SK-N-SH (cell line): ENCODE data around the gene PLP2. TPM values are rescaled to one million over a fixed set of nuclear protein-coding genes. Genes with fewer than 3 reads are reported as not detected.

Experiments
- CTCF ChIA-PET: fragments of 300-600, 350-600 bp; formaldehyde crosslinking; extraction: SDS; loops from one replicate; lab custom pipeline; 2021; lab: Yijun Ruan, JAX
- POLR2A ChIA-PET: fragments of 350-600 bp; sonication (Branson Sonifier 250); formaldehyde crosslinking; extraction: SDS; loops from one replicate; lab custom pipeline; 2020; ENCODE audit warnings: antibody characterized with exemption, inconsistent platforms; lab: Yijun Ruan, JAX
- DNase-seq: peaks from one replicate; pipeline ENCODE4 v3.0.0; 2012
- H2AFZ ChIP-seq: fragments of 200-600 bp; sonication (generic); 2 replicates; pipeline ENCODE4 v1.8.1; 2016; ENCODE audit warnings: antibody characterized with exemption, mild to moderate bottlenecking, low read depth
- H3F3A ChIP-seq: fragments of 200-600 bp; sonication (generic); replicated peaks from 2 replicates; pipeline ENCODE3; 2016; ENCODE audit warnings: antibody characterized with exemption, mild to moderate bottlenecking; ENCODE audit not compliant: insufficient read depth
- H3K27ac ChIP-seq, 2 experiments: fragments of 200-500 bp in 1 of 2; fragments of 200-600 bp in 1 of 2; sonication (Bioruptor generic) in 1 of 2; sonication (generic), shearing (Covaris generic) in 1 of 2; 2 replicates each; pipeline versions ENCODE4 v1.5.1 to v1.6.1; 2014 to 2016; ENCODE audit warnings: low read depth in 2 of 2, inconsistent platforms in 1 of 2, low read length in 1 of 2, mild to moderate bottlenecking in 1 of 2, mixed read lengths in 1 of 2
- H3K27me3 ChIP-seq: fragments of 200-600 bp; sonication (generic), shearing (Covaris generic); 2 replicates; pipeline ENCODE4 v1.6.1; 2016; ENCODE audit warnings: mixed run types; ENCODE audit not compliant: insufficient read depth
- H3K36me3 ChIP-seq, 2 experiments: fragments of 200-500 bp in 1 of 2; fragments of 200-600 bp in 1 of 2; sonication (Bioruptor generic) in 1 of 2; sonication (generic) in 1 of 2; replicated peaks in 1 of 2; 2 replicates each; pipeline versions ENCODE3 to v1.5.1; 2014 to 2016; ENCODE audit warnings: low read length in 1 of 2, mild to moderate bottlenecking in 1 of 2; ENCODE audit not compliant: insufficient read depth in 2 of 2, control insufficient read depth in 1 of 2
- H3K4me1 ChIP-seq, 2 experiments: fragments of 200-500 bp in 1 of 2; fragments of 200-600 bp in 1 of 2; sonication (Bioruptor generic) in 1 of 2; sonication (generic), shearing (Covaris generic) in 1 of 2; 2 replicates each; pipeline versions ENCODE4 v1.5.1 to v1.6.1; 2014 to 2016; ENCODE audit warnings: low read depth in 1 of 2, low read length in 1 of 2, mixed run types in 1 of 2; ENCODE audit not compliant: insufficient read depth in 2 of 2, control insufficient read depth in 1 of 2
- H3K4me2 ChIP-seq: fragments of 200-600 bp; sonication (generic), shearing (Covaris generic); 2 replicates; pipeline ENCODE4 v1.6.1; 2017; ENCODE audit warnings: mixed run types
- H3K4me3 ChIP-seq, 2 experiments: fragments of 200-500 bp in 1 of 2; fragments of 200-600 bp in 1 of 2; sonication (Bioruptor generic) in 1 of 2; sonication (generic), shearing (Covaris generic) in 1 of 2; 2 replicates each; pipeline versions ENCODE4 v1.5.1 to v1.8.1; 2014 to 2016; ENCODE audit warnings: low read depth in 2 of 2, inconsistent platforms in 1 of 2, low read length in 1 of 2, mild to moderate bottlenecking in 1 of 2, mixed read lengths in 1 of 2, moderate library complexity in 1 of 2
- H3K79me2 ChIP-seq: fragments of 200-600 bp; sonication (generic); 2 replicates; pipeline ENCODE4 v1.8.1; 2017; ENCODE audit warnings: mild to moderate bottlenecking; ENCODE audit not compliant: insufficient read depth
- H3K9ac ChIP-seq: fragments of 200-600 bp; sonication (generic); 2 replicates; pipeline ENCODE4 v1.6.1; 2017; ENCODE audit warnings: mixed run types
- H3K9me2 ChIP-seq: fragments of 200-600 bp; sonication (generic); 2 replicates; pipeline ENCODE4 v1.6.1; 2017; ENCODE audit warnings: mixed run types
- H3K9me3 ChIP-seq: fragments of 200-600 bp; sonication (generic); 2 replicates; pipeline ENCODE4 v1.6.1; 2017; ENCODE audit warnings: mixed run types, mild to moderate bottlenecking, moderate library complexity
- H4K20me1 ChIP-seq: fragments of 200-600 bp; sonication (generic); 2 replicates; pipeline ENCODE4 v1.6.1; 2017; ENCODE audit warnings: mild to moderate bottlenecking, mixed run types; ENCODE audit not compliant: insufficient read depth
- EP300 ChIP-seq, 2 experiments: IDR thresholded peaks; 2 replicates each; pipeline versions ENCODE4 v1.4.0 to v1.6.1; 2012; ENCODE audit warnings: borderline replicate concordance in 1 of 2, low read depth in 1 of 2, low read length in 1 of 2
- EZH2phosphoT487 ChIP-seq: fragments of 200-600 bp; sonication (generic); IDR thresholded peaks from 2 replicates; pipeline ENCODE4 v1.6.1; 2017; ENCODE audit warnings: low read depth, mixed run types, mild to moderate bottlenecking, antibody characterized with exemption, moderate library complexity, borderline replicate concordance
- FOXJ3 ChIP-seq: sonication (generic); formaldehyde crosslinking; IDR thresholded peaks from 2 replicates; pipeline ENCODE4 v1.5.1; 2020; ENCODE audit warnings: mild to moderate bottlenecking, missing genetic modification reagents
- GABPA ChIP-seq: IDR thresholded peaks from 2 replicates; pipeline ENCODE4 v1.4.0; 2012; ENCODE audit warnings: low read depth, mild to moderate bottlenecking
- JUND ChIP-seq: IDR thresholded peaks from 2 replicates; pipeline ENCODE4 v1.4.0; 2012
- NRF1 ChIP-seq: IDR thresholded peaks from 2 replicates; pipeline ENCODE4 v1.6.1; 2012; ENCODE audit warnings: low read depth, mild to moderate bottlenecking, low read length
- POLR2AphosphoS5 ChIP-seq: IDR thresholded peaks from 2 replicates; pipeline ENCODE4 v1.6.1; 2012; ENCODE audit warnings: low read depth, low read length
- RAD21 ChIP-seq: IDR thresholded peaks from 2 replicates; pipeline ENCODE4 v1.6.1; 2012; ENCODE audit warnings: mild to moderate bottlenecking, low read length
- RCOR1 ChIP-seq: fragments of 150-350 bp; IDR thresholded peaks from 2 replicates; pipeline ENCODE4 v1.6.1; 2017; ENCODE audit warnings: antibody characterized with exemption, low read length
- RFX5 ChIP-seq: IDR thresholded peaks from 2 replicates; pipeline ENCODE4 v1.6.1; 2012; ENCODE audit warnings: mild to moderate bottlenecking, improper control_type of control experiment, low read length
- SMC3 ChIP-seq: IDR thresholded peaks from 2 replicates; pipeline ENCODE4 v1.6.1; 2012; ENCODE audit warnings: low read depth, low read length, improper control_type of control experiment
- TCF12 ChIP-seq: IDR thresholded peaks from 2 replicates; pipeline ENCODE4 v1.4.0; 2012
- TEAD4 ChIP-seq: IDR thresholded peaks from 2 replicates; pipeline ENCODE4 v1.4.0; 2012; ENCODE audit warnings: mild to moderate bottlenecking, borderline replicate concordance; ENCODE audit not compliant: insufficient read depth
- WGBS: methylation state at CpG from one replicate; pipeline ENCODE4 v1.1.6; 2017; ENCODE audit warnings: low lambda C conversion rate; 5-methylcytosine and 5-hydroxymethylcytosine counted together
- polyA plus RNA-seq, 3 experiments: library from polyadenylated mRNA; depleted of rRNA; stranded (reverse); fragments of >200 nt; gene quantifications; 2 replicates each; pipeline ENCODE4 v1.2.3, GENCODE V29; 2012
- TF ChIP-seq, protein P1 (sequence below): fragments of 150-350 bp; IDR thresholded peaks from 2 replicates; pipeline ENCODE4 v1.6.1; 2017; ENCODE audit warnings: antibody characterized with exemption, low read length, low read depth, borderline replicate concordance
- TF ChIP-seq, protein P2 (sequence below): fragments of 200-600 bp; sonication (generic); IDR thresholded peaks from 2 replicates; pipeline ENCODE4 v1.6.1; 2017; ENCODE audit warnings: antibody characterized with exemption, mild to moderate bottlenecking, moderate library complexity
- TF ChIP-seq, protein P3 (sequence below): IDR thresholded peaks from 2 replicates; pipeline ENCODE4 v1.4.0; 2012; ENCODE audit warnings: low read depth, borderline replicate concordance
- TF ChIP-seq, protein P4 (sequence below): IDR thresholded peaks from 2 replicates; pipeline ENCODE4; 2012

The PLP2 gene
- polyA plus RNA-seq, 1 of the 3 experiments (the other 2 are of a cell fraction): 146 TPM

DNA sequence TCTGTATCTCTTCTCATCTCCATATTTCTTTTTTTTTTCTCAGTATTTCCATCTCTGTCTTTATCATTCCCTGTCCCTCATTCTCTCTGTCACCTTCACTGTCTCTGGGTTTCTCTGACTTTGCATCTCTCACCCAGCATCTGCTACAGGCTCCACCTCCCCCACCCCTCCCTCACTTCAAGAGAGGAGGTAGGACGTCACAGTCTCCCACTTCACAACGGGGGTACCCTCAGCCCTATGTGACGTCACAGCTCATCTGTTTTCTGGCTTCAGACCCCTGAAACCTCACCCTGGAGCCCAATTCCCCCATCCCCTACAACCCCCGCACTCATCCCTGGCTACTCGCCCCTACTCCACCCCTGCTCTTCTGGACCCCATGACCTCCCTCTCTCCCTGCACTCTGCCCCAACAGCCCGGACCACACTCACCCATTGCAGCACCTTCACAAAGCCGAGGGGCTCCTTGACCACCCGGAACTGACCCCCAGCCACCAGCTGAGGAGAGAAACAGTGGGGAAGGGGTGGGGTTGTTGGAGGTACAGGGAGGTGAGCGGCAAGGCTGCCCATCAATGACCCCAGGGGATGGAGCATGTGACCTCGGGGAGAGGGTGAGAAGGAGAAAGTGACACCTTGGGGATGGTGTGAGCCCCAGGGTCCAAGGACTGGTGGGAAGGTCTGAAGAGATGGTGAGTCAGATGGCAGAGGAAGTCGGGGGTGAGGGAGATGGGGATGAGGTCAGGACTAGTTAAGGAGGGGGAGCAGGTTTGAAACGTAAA, 27.0 kb downstream of the PLP2 start:
- Histone ChIP-seq H4K20me1 (no peaks in the 10 kb centered on the region), H3K4me2 (no peak overlapping the region), H3F3A (no peaks in the 10 kb centered on the region), H3K27ac (no peak overlapping the region), H3K27me3 (peaks cover 10% of the 10 kb centered on the region; the same call in 1 of the 2 replicates), H3K9me2 (no peaks in the 10 kb centered on the region), H3K9ac (no peak overlapping the region), H3K4me3 (peak overlapping the region in 1 of 2 experiments; percentile 42; a peak in 1 of 4 replicates), H3K79me2 (no peaks in the 10 kb centered on the region), H2AFZ (no peak overlapping the region), H3K36me3 (no peaks in the 10 kb centered on the region), H3K4me1 (no peaks in the 10 kb centered on the region; a peak in 1 of 4 replicates), H3K9me3 (no peaks in the 10 kb centered on the region)
- CTCF ChIA-PET: no interaction called here
- WGBS: 10% methylated on average over 12 of the region's 12 CpGs
- no peak for DNase-seq
- TF ChIP-seq RCOR1 (no peak), RFX5 (no peak), GABPA (no peak), TCF12 (no peak), EP300 (IDR thresholded peaks at IDR 0.05; ENCODE audit: borderline replicate concordance in 1 of 2, low read depth in 1 of 2, low read length in 1 of 2) (no peak), EZH2phosphoT487 (no peak), FOXJ3 (CRISPR knock-in tag) (no peak), POLR2AphosphoS5 (no peak), JUND (no peak), RAD21 (no peak), SMC3 (no peak), NRF1 (no peak), TEAD4 (no peak)
- TF ChIP-seq, protein P1, sequence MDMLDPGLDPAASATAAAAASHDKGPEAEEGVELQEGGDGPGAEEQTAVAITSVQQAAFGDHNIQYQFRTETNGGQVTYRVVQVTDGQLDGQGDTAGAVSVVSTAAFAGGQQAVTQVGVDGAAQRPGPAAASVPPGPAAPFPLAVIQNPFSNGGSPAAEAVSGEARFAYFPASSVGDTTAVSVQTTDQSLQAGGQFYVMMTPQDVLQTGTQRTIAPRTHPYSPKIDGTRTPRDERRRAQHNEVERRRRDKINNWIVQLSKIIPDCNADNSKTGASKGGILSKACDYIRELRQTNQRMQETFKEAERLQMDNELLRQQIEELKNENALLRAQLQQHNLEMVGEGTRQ: no peak
- TF ChIP-seq, protein P2, sequence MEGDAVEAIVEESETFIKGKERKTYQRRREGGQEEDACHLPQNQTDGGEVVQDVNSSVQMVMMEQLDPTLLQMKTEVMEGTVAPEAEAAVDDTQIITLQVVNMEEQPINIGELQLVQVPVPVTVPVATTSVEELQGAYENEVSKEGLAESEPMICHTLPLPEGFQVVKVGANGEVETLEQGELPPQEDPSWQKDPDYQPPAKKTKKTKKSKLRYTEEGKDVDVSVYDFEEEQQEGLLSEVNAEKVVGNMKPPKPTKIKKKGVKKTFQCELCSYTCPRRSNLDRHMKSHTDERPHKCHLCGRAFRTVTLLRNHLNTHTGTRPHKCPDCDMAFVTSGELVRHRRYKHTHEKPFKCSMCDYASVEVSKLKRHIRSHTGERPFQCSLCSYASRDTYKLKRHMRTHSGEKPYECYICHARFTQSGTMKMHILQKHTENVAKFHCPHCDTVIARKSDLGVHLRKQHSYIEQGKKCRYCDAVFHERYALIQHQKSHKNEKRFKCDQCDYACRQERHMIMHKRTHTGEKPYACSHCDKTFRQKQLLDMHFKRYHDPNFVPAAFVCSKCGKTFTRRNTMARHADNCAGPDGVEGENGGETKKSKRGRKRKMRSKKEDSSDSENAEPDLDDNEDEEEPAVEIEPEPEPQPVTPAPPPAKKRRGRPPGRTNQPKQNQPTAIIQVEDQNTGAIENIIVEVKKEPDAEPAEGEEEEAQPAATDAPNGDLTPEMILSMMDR: no peak
- TF ChIP-seq, protein P3, sequence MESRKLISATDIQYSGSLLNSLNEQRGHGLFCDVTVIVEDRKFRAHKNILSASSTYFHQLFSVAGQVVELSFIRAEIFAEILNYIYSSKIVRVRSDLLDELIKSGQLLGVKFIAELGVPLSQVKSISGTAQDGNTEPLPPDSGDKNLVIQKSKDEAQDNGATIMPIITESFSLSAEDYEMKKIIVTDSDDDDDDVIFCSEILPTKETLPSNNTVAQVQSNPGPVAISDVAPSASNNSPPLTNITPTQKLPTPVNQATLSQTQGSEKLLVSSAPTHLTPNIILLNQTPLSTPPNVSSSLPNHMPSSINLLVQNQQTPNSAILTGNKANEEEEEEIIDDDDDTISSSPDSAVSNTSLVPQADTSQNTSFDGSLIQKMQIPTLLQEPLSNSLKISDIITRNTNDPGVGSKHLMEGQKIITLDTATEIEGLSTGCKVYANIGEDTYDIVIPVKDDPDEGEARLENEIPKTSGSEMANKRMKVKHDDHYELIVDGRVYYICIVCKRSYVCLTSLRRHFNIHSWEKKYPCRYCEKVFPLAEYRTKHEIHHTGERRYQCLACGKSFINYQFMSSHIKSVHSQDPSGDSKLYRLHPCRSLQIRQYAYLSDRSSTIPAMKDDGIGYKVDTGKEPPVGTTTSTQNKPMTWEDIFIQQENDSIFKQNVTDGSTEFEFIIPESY: no peak
- TF ChIP-seq, protein P4, sequence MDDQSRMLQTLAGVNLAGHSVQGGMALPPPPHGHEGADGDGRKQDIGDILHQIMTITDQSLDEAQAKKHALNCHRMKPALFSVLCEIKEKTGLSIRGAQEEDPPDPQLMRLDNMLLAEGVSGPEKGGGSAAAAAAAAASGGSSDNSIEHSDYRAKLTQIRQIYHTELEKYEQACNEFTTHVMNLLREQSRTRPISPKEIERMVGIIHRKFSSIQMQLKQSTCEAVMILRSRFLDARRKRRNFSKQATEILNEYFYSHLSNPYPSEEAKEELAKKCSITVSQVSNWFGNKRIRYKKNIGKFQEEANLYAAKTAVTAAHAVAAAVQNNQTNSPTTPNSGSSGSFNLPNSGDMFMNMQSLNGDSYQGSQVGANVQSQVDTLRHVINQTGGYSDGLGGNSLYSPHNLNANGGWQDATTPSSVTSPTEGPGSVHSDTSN: no peak
- POLR2A ChIA-PET: no interaction called here
